WTC11 (cell line): ENCODE results near the gene CSAG3. TPM values are rescaled to one million over a fixed set of nuclear protein-coding genes. Genes with fewer than 3 reads are reported as not detected.
"Not testable (repeated sequence)": the region's sequence is repeated elsewhere in the genome, so short reads cannot be mapped to it uniquely, and the experiment has no call there.

Source experiments
- ATAC-seq: fragments of 200-7000 bp; cut with Tn5 transposase; 2 replicates; pipeline ENCODE4 v1.10.0; 2021; ENCODE audit warnings: mild to moderate bottlenecking, moderate library complexity
- CTCF ChIA-PET: fragments of 300-600 bp; sonication (Branson Sonifier 250); formaldehyde crosslinking; loops from one replicate; lab custom pipeline; 2021; ENCODE audit warnings: antibody characterized with exemption; lab: Charles Lee
- POLR2A ChIA-PET: fragments of 350-600 bp; sonication (Branson Sonifier 250); formaldehyde crosslinking; loops from one replicate; lab custom pipeline; 2021; ENCODE audit warnings: antibody characterized with exemption; lab: Charles Lee
- DNase-seq: peaks from one replicate; pipeline ENCODE4 v3.0.0; 2021; ENCODE audit warnings: low spot score
- H3K27ac Mint-ChIP-seq: 2 replicates; pipeline ENCODE4 v1.8.0; 2021; ENCODE audit warnings: mixed read lengths
- H3K27me3 Mint-ChIP-seq: 2 replicates; pipeline ENCODE4 v1.8.0; 2021; ENCODE audit warnings: low read depth, mild to moderate bottlenecking, moderate library complexity, mixed read lengths
- H3K36me3 Mint-ChIP-seq: 2 replicates; pipeline ENCODE4 v1.8.0; 2021; ENCODE audit warnings: mixed read lengths
- H3K4me1 Mint-ChIP-seq: 2 replicates; pipeline ENCODE4 v1.8.0; 2022; ENCODE audit warnings: mixed read lengths
- H3K4me3 Mint-ChIP-seq: 2 replicates; pipeline ENCODE4 v1.8.0; 2021; ENCODE audit warnings: mild to moderate bottlenecking, moderate library complexity, mixed read lengths
- H3K9me3 Mint-ChIP-seq: 2 replicates; pipeline ENCODE4 v1.8.0; 2021; ENCODE audit warnings: mixed read lengths
- AFF4 ChIP-seq: sonication (generic); formaldehyde crosslinking; IDR thresholded peaks from 2 replicates; pipeline ENCODE4 v1.8.1; 2023; ENCODE audit warnings: mild to moderate bottlenecking, missing genetic modification reagents, borderline replicate concordance
- ATF1 ChIP-seq: sonication (generic); formaldehyde crosslinking; IDR thresholded peaks from 2 replicates; pipeline ENCODE4 v1.8.1; 2023; ENCODE audit warnings: mild to moderate bottlenecking, moderate library complexity, missing genetic modification reagents
- ATF2 ChIP-seq: sonication (generic); formaldehyde crosslinking; IDR thresholded peaks from 2 replicates; pipeline ENCODE4 v1.8.1; 2022; ENCODE audit warnings: low read depth, missing genetic modification reagents, borderline replicate concordance
- E2F1 ChIP-seq: sonication (generic); formaldehyde crosslinking; IDR thresholded peaks from 2 replicates; pipeline ENCODE4 v1.8.0; 2022; ENCODE audit warnings: mild to moderate bottlenecking, missing genetic modification reagents
- FOXK1 ChIP-seq: sonication (generic); formaldehyde crosslinking; IDR thresholded peaks from 2 replicates; pipeline ENCODE4 v1.8.0; 2022; ENCODE audit warnings: mild to moderate bottlenecking, moderate library complexity, missing genetic modification reagents
- FOXP1 ChIP-seq: sonication (generic); formaldehyde crosslinking; IDR thresholded peaks from 2 replicates; pipeline ENCODE4 v1.8.0; 2022; ENCODE audit warnings: missing genetic modification reagents, mild to moderate bottlenecking, moderate library complexity, borderline replicate concordance
- MAX ChIP-seq: sonication (generic); formaldehyde crosslinking; IDR thresholded peaks from 2 replicates; pipeline ENCODE4 v1.8.0; 2022; ENCODE audit warnings: mild to moderate bottlenecking, missing genetic modification reagents
- NFATC4 ChIP-seq: fragments of 250-450 bp; sonication (Bioruptor Pico); IDR thresholded peaks from 2 replicates; pipeline ENCODE4 v1.9.0; 2021; ENCODE audit warnings: mild to moderate bottlenecking
- RORB ChIP-seq: fragments of 250-450 bp; sonication (Bioruptor Pico); IDR thresholded peaks from 2 replicates; pipeline ENCODE4 v1.9.0; 2021; ENCODE audit warnings: mild to moderate bottlenecking
- TEAD4 ChIP-seq: sonication (generic); formaldehyde crosslinking; IDR thresholded peaks from 2 replicates; pipeline ENCODE4 v1.8.0; 2022; ENCODE audit warnings: mild to moderate bottlenecking, missing genetic modification reagents
- ZBTB21 ChIP-seq: sonication (generic); formaldehyde crosslinking; IDR thresholded peaks from 2 replicates; pipeline ENCODE4 v1.8.1; 2023; ENCODE audit warnings: mild to moderate bottlenecking, missing genetic modification reagents, borderline replicate concordance
- ZNF263 ChIP-seq: sonication (generic); formaldehyde crosslinking; IDR thresholded peaks from 2 replicates; pipeline ENCODE4 v1.8.1; 2022; ENCODE audit warnings: low read depth, mild to moderate bottlenecking, moderate library complexity, missing genetic modification reagents
- ZNF396 ChIP-seq: fragments of 250-450 bp; sonication (Bioruptor Pico); IDR thresholded peaks from 2 replicates; pipeline ENCODE4 v1.8.0; 2021; ENCODE audit warnings: mild to moderate bottlenecking, moderate library complexity, borderline replicate concordance
- ZNF416 ChIP-seq: fragments of 250-450 bp; sonication (Bioruptor Pico); IDR thresholded peaks from 2 replicates; pipeline ENCODE4 v1.9.0; 2021; ENCODE audit warnings: mild to moderate bottlenecking, inconsistent platforms
- ZNF423 ChIP-seq: fragments of 250-450 bp; sonication (Bioruptor Pico); IDR thresholded peaks from 2 replicates; pipeline ENCODE4 v2.1.2; 2022; ENCODE audit warnings: mild to moderate bottlenecking, moderate library complexity
- ZNF532 ChIP-seq: fragments of 250-450 bp; sonication (Bioruptor Pico); IDR thresholded peaks from 2 replicates; pipeline ENCODE4 v1.9.0; 2021; ENCODE audit warnings: mild to moderate bottlenecking, borderline replicate concordance
- ZNF671 ChIP-seq: fragments of 250-450 bp; sonication (Bioruptor Pico); IDR thresholded peaks from 2 replicates; pipeline ENCODE4 v1.8.0; 2021; ENCODE audit warnings: mild to moderate bottlenecking
- total RNA-seq: library from RNA; stranded (reverse); gene quantifications from 3 replicates; pipeline ENCODE4 v1.2.3, GENCODE V29; 2021

The CSAG3 gene
- total RNA-seq, 1 experiment from 2014 or later, result 14.1 TPM

GRCh38 chrX:152725409-152725808, 33.6 kb upstream of the CSAG3 start (continued):
- TF ChIP-seq ATF2 (CRISPR knock-in tag), result no peak

GRCh38 chrX:152733261-152733975, 25.6 kb upstream of the CSAG3 start, which contains the start of the genes CSAG1 and MAGEA12:
CSAG1 (minus strand) TSS chrX:152733721; CDS start chrX:152732460, 1,261 bp downstream.
MAGEA12 (plus strand) TSS chrX:152733757; CDS start chrX:152736162, 2,405 bp downstream.
- TF ChIP-seq ZNF423, result no peak
- TF ChIP-seq MAX (CRISPR knock-in tag), result no peak
- no peak for TF ChIP-seq E2F1 (CRISPR knock-in tag)
- TF ChIP-seq ZNF396 (CRISPR knock-in tag), result no peak
- no peak for TF ChIP-seq ZNF416 (CRISPR knock-in tag)
- Mint-ChIP-seq H3K36me3 (no peaks in the 10 kb centered on the region), H3K4me1 (no peaks in the 10 kb centered on the region), H3K4me3 (no peak within 1 kb of the TSS), H3K27me3 (peaks cover 14% of the 10 kb centered on the region), H3K27ac (no peak within 1 kb of the TSS), H3K9me3 (no peaks in the 10 kb centered on the region)
- ChIA-PET CTCF (no interaction called here), POLR2A (no interaction called here)
- DNase-seq, result no peak
- no peak for ATAC-seq

GRCh38 chrX:152734143-152734858, 24.7 kb upstream of the CSAG3 start:
- ATAC-seq, H3K4me1 Mint-ChIP-seq, DNase-seq, H3K36me3 Mint-ChIP-seq, POLR2A ChIA-PET, H3K27ac Mint-ChIP-seq, H3K9me3 Mint-ChIP-seq, H3K4me3 Mint-ChIP-seq: not testable (repeated sequence)
- peaks cover 14% of the 10 kb centered on the region for H3K27me3 Mint-ChIP-seq
- CTCF ChIA-PET, result interaction anchor here (0.6 kb wide), 1 partner anchor 596 kb away, joined by 4 read pairs; no protein-coding TSS in a partner anchor

- H3K9me3 Mint-ChIP-seq, result no peaks in the 10 kb centered on the region
- DNase-seq, result no peak
- ChIA-PET POLR2A (no interaction called here), CTCF (no interaction called here)
- no peak for ATAC-seq
- H3K4me1 Mint-ChIP-seq, result no peaks in the 10 kb centered on the region
- peaks cover 19% of the 10 kb centered on the region for H3K27me3 Mint-ChIP-seq
- H3K36me3 Mint-ChIP-seq, result no peaks in the 10 kb centered on the region
- H3K27ac Mint-ChIP-seq, result no peak overlapping the region
- TF ChIP-seq ZBTB21 (CRISPR knock-in tag) (no peak), ZNF263 (no peak), ATF1 (no peak), FOXP1 (CRISPR knock-in tag) (no peak), RORB (CRISPR knock-in tag) (no peak), ZNF532 (CRISPR knock-in tag) (no peak), AFF4 (CRISPR knock-in tag) (no peak), ZNF423 (no peak), FOXK1 (CRISPR knock-in tag) (no peak), TEAD4 (CRISPR knock-in tag) (no peak), ZNF671 (CRISPR knock-in tag) (no peak), NFATC4 (CRISPR knock-in tag) (no peak)
- no peak overlapping the region for H3K4me3 Mint-ChIP-seq
Measured at GRCh38 chrX:152735101-152735500, 23.9 kb upstream of the CSAG3 start.
